ENCODE results near the gene TTLL11. TPM values are rescaled to one million over a fixed set of nuclear protein-coding genes. Genes with fewer than 3 reads are reported as not detected.

TTLL11 gene
- total and polyA plus RNA-seq, 2 of the 8 experiments (the other 6 are each of a cell fraction or from before 2014, with no cell fraction given) = 0.56 to 0.80 TPM

- TF ChIP-seq CTCF (IDR thresholded peaks at IDR 0.05; ENCODE audit: control extremely low read depth in 1 of 3, insufficient read depth in 1 of 3, low read depth in 1 of 3, low read length in 3 of 3) = no peak
- no peak for TF ChIP-seq KDM1A (IDR thresholded peaks at IDR 0.05; ENCODE audit: borderline replicate concordance, low read length)
- no peak for TF ChIP-seq TAF7 (optimal IDR thresholded peaks at IDR 0.05; ENCODE audit: borderline replicate concordance, low read depth, low read length)
- no peak for TF ChIP-seq YY1 (IDR thresholded peaks at IDR 0.05; ENCODE audit: low read depth, low read length)
- TF ChIP-seq TBP (IDR thresholded peaks at IDR 0.05; ENCODE audit: low read depth, low read length) = no peak
- TF ChIP-seq KDM5A (IDR thresholded peaks at IDR 0.05; ENCODE audit: low read length) = no peak
- no peak for TF ChIP-seq JUND (IDR thresholded peaks at IDR 0.05; ENCODE audit: low read length)
- no peak for TF ChIP-seq GABPA (IDR thresholded peaks at IDR 0.05; ENCODE audit: borderline replicate concordance, insufficient read depth, low read length)
- TF ChIP-seq E2F6 (IDR thresholded peaks at IDR 0.05) = no peak
Measured at GRCh38 chr9:121878271-121878822, 214.8 kb downstream of the TTLL11 start (continued).

Data from H1 (cell line).